Measurements from ENCODE around the gene HOXA5. TPM values are rescaled to one million over a fixed set of nuclear protein-coding genes. Genes with fewer than 3 reads are reported as not detected.

HOXA5 gene
- total RNA-seq, 1 donor from 2014 or later = not detected

- no peak for DNase-seq
- H3K9me3 Mint-ChIP-seq (ENCODE audit: unreplicated experiment) = peaks cover 4% of the 10 kb centered on the region
- no peaks in the 10 kb centered on the region for H3K4me1 Mint-ChIP-seq (ENCODE audit: low read depth, unreplicated experiment)
- H3K27me3 Mint-ChIP-seq (ENCODE audit: unreplicated experiment) = peaks cover 35% of the 10 kb centered on the region
- no peak overlapping the region for H3K27ac Mint-ChIP-seq (ENCODE audit: unreplicated experiment)
- peaks cover 5% of the 10 kb centered on the region for H3K36me3 Mint-ChIP-seq (ENCODE audit: unreplicated experiment)
- H3K4me3 Mint-ChIP-seq (ENCODE audit: unreplicated experiment) = no peak overlapping the region
- no peak for TF ChIP-seq CTCF (IDR thresholded peaks at IDR 0.05; ENCODE audit: partially characterized antibody, unreplicated experiment)
These were observed 4.0 kb downstream of the HOXA5 start for GRCh38 chr7:27139334-27140125.

GRCh38 chr7:27138985-27139333 is 4.5 kb downstream of the HOXA5 start:
- Mint-ChIP-seq H3K36me3 (ENCODE audit: unreplicated experiment) (peaks cover 5% of the 10 kb centered on the region), H3K27me3 (ENCODE audit: unreplicated experiment) (peaks cover 36% of the 10 kb centered on the region), H3K27ac (ENCODE audit: unreplicated experiment) (no peak overlapping the region), H3K4me3 (ENCODE audit: unreplicated experiment) (peak overlapping the region; percentile 39), H3K4me1 (ENCODE audit: low read depth, unreplicated experiment) (no peaks in the 10 kb centered on the region), H3K9me3 (ENCODE audit: unreplicated experiment) (peaks cover 4% of the 10 kb centered on the region)
- no peak for TF ChIP-seq CTCF (IDR thresholded peaks at IDR 0.05; ENCODE audit: partially characterized antibody, unreplicated experiment)
- DNase-seq = no peak

GRCh38 chr7:27138472-27138871 is 5.0 kb downstream of the HOXA5 start:
- H3K27me3 Mint-ChIP-seq (ENCODE audit: unreplicated experiment) = peaks cover 35% of the 10 kb centered on the region
- TF ChIP-seq CTCF (IDR thresholded peaks at IDR 0.05; ENCODE audit: partially characterized antibody, unreplicated experiment) = no peak
- H3K36me3 Mint-ChIP-seq (ENCODE audit: unreplicated experiment) = peaks cover 5% of the 10 kb centered on the region
- H3K4me3 Mint-ChIP-seq (ENCODE audit: unreplicated experiment) = no peak overlapping the region
- H3K4me1 Mint-ChIP-seq (ENCODE audit: low read depth, unreplicated experiment) = no peaks in the 10 kb centered on the region
- no peak overlapping the region for H3K27ac Mint-ChIP-seq (ENCODE audit: unreplicated experiment)
- no peak for DNase-seq
- H3K9me3 Mint-ChIP-seq (ENCODE audit: unreplicated experiment) = peaks cover 4% of the 10 kb centered on the region

- Mint-ChIP-seq H3K27ac (ENCODE audit: unreplicated experiment) (no peak overlapping the region), H3K4me1 (ENCODE audit: low read depth, unreplicated experiment) (no peaks in the 10 kb centered on the region), H3K9me3 (ENCODE audit: unreplicated experiment) (peaks cover 4% of the 10 kb centered on the region), H3K4me3 (ENCODE audit: unreplicated experiment) (no peak overlapping the region), H3K27me3 (ENCODE audit: unreplicated experiment) (peaks cover 40% of the 10 kb centered on the region), H3K36me3 (ENCODE audit: unreplicated experiment) (peaks cover 5% of the 10 kb centered on the region)
- no peak for TF ChIP-seq CTCF (IDR thresholded peaks at IDR 0.05; ENCODE audit: partially characterized antibody, unreplicated experiment)
- DNase-seq = no peak
These were observed 5.7 kb downstream of the HOXA5 start for GRCh38 chr7:27137640-27138315.

GRCh38 chr7:27134392-27134791 is 9.1 kb downstream of the HOXA5 start:
- peaks cover 35% of the 10 kb centered on the region for H3K27me3 Mint-ChIP-seq (ENCODE audit: unreplicated experiment)
- no peaks in the 10 kb centered on the region for H3K36me3 Mint-ChIP-seq (ENCODE audit: unreplicated experiment)
- no peak for TF ChIP-seq CTCF (IDR thresholded peaks at IDR 0.05; ENCODE audit: partially characterized antibody, unreplicated experiment)
- H3K9me3 Mint-ChIP-seq (ENCODE audit: unreplicated experiment) = peaks cover 5% of the 10 kb centered on the region
- no peak overlapping the region for H3K27ac Mint-ChIP-seq (ENCODE audit: unreplicated experiment)
- DNase-seq = no peak
- no peaks in the 10 kb centered on the region for H3K4me1 Mint-ChIP-seq (ENCODE audit: low read depth, unreplicated experiment)
- H3K4me3 Mint-ChIP-seq (ENCODE audit: unreplicated experiment) = no peak overlapping the region

Data from glutamatergic neuron (in vitro differentiated cells).